Mesenchymal stem cell (in vitro differentiated cells and primary cell): ENCODE results near the gene PPP6R3.

Experiments
- DNase-seq: peaks from one replicate; pipeline ENCODE4 v3.0.0-alpha.2; 2013
- H2AFZ ChIP-seq: one replicate; pipeline ENCODE4 v1.6.1; 2013; ENCODE audit warnings: low read depth, mild to moderate bottlenecking, control low read depth, inconsistent platforms, low read length, moderate library complexity
- H2AK5ac ChIP-seq: 2 replicates; pipeline ENCODE4 v1.6.1; 2013; ENCODE audit warnings: low read length, moderate library complexity, mild to moderate bottlenecking, inconsistent platforms; ENCODE audit not compliant: severe bottlenecking
- H2BK120ac ChIP-seq: one replicate; pipeline ENCODE4 v1.6.1; 2013; ENCODE audit warnings: low read depth, mild to moderate bottlenecking, inconsistent platforms, low read length, moderate library complexity
- H2BK12ac ChIP-seq, 2 experiments: one replicate each; pipeline ENCODE4 v1.6.1; 2013; ENCODE audit warnings: inconsistent platforms in 2 of 2, low read length in 2 of 2, mild to moderate bottlenecking in 2 of 2, moderate library complexity in 2 of 2, control low read depth in 1 of 2
- H2BK15ac ChIP-seq: one replicate; pipeline ENCODE4 v1.6.1; 2013; ENCODE audit warnings: mild to moderate bottlenecking, low read depth, inconsistent platforms; ENCODE audit not compliant: poor library complexity, severe bottlenecking
- H2BK5ac ChIP-seq: 2 replicates; pipeline ENCODE4 v1.6.1; 2013; ENCODE audit warnings: low read depth, mild to moderate bottlenecking, low read length, control low read depth, inconsistent platforms; ENCODE audit not compliant: poor library complexity, severe bottlenecking
- H3K14ac ChIP-seq, 2 experiments: one replicate each; pipeline ENCODE4 v1.6.1; 2013; ENCODE audit warnings: inconsistent platforms in 2 of 2, low read length in 2 of 2, control low read depth in 1 of 2, mild to moderate bottlenecking in 1 of 2, moderate library complexity in 1 of 2
- H3K18ac ChIP-seq, 2 experiments: one replicate each; pipeline ENCODE4 v1.6.1; 2013; ENCODE audit warnings: inconsistent platforms in 2 of 2, low read length in 2 of 2, control low read depth in 1 of 2, low read depth in 1 of 2, mild to moderate bottlenecking in 1 of 2
- H3K23ac ChIP-seq, 2 experiments: one replicate each; pipeline ENCODE4 v1.6.1; 2013; ENCODE audit warnings: inconsistent platforms in 2 of 2, low read length in 2 of 2, mild to moderate bottlenecking in 2 of 2, moderate library complexity in 2 of 2, control low read depth in 1 of 2
- H3K27ac ChIP-seq: 2 replicates; pipeline ENCODE4 v1.5.1; 2013; ENCODE audit warnings: mild to moderate bottlenecking, moderate library complexity, low read length, control low read depth, inconsistent platforms; ENCODE audit not compliant: poor library complexity, severe bottlenecking
- H3K27me3 ChIP-seq, 2 experiments: 2 replicates each; pipeline versions ENCODE4 v1.6.1 to v1.7.0; 2013; ENCODE audit warnings: low read length in 2 of 2, mild to moderate bottlenecking in 2 of 2, moderate library complexity in 2 of 2, control low read depth in 1 of 2, inconsistent platforms in 1 of 2; ENCODE audit not compliant: control insufficient read depth in 1 of 2, insufficient read depth in 1 of 2
- H3K36me3 ChIP-seq, 2 experiments: 2 replicates each; pipeline versions ENCODE4 v1.6.1 to v1.7.0; 2013; ENCODE audit warnings: low read length in 2 of 2, control low read depth in 1 of 2, inconsistent platforms in 1 of 2, low read depth in 1 of 2, mild to moderate bottlenecking in 1 of 2; ENCODE audit not compliant: insufficient read depth in 2 of 2, control insufficient read depth in 1 of 2
- H3K4ac ChIP-seq, 2 experiments: one replicate each; pipeline ENCODE4 v1.6.1; 2013; ENCODE audit warnings: inconsistent platforms in 2 of 2, low read length in 2 of 2, mild to moderate bottlenecking in 2 of 2, moderate library complexity in 2 of 2, control low read depth in 1 of 2, low read depth in 1 of 2
- H3K4me1 ChIP-seq: 2 replicates; pipeline ENCODE4 v1.6.1; 2013; ENCODE audit warnings: low read depth, low read length, control low read depth; ENCODE audit not compliant: control insufficient read depth, insufficient read depth
- H3K4me2 ChIP-seq: 2 replicates; pipeline ENCODE4 v1.6.1; 2013; ENCODE audit warnings: low read length, mild to moderate bottlenecking, inconsistent platforms; ENCODE audit not compliant: poor library complexity, severe bottlenecking
- H3K4me3 ChIP-seq, 2 experiments: 2 replicates each; pipeline versions ENCODE4 v1.5.1 to v1.7.0; 2013; ENCODE audit warnings: low read length in 2 of 2, mild to moderate bottlenecking in 2 of 2, control low read depth in 1 of 2, low read depth in 1 of 2; ENCODE audit not compliant: insufficient read depth in 1 of 2
- H3K79me1 ChIP-seq: replicated peaks from 2 replicates; pipeline ENCODE4 v1.6.1; 2013; ENCODE audit warnings: mild to moderate bottlenecking, control low read depth, low read length, inconsistent platforms; ENCODE audit not compliant: poor library complexity, severe bottlenecking
- H3K9ac ChIP-seq: 2 replicates; pipeline ENCODE4 v1.7.0; 2013; ENCODE audit warnings: mild to moderate bottlenecking, low read length, moderate library complexity
- H3K9me3 ChIP-seq: 2 replicates; pipeline ENCODE4 v1.7.0; 2013; ENCODE audit warnings: mild to moderate bottlenecking, low read length; ENCODE audit not compliant: control insufficient read depth
- H4K8ac ChIP-seq: one replicate; pipeline ENCODE4 v1.6.1; 2013; ENCODE audit warnings: inconsistent platforms, mild to moderate bottlenecking, low read length, moderate library complexity
- H4K91ac ChIP-seq: one replicate; pipeline ENCODE4 v1.6.1; 2013; ENCODE audit warnings: mild to moderate bottlenecking, low read length, inconsistent platforms
- WGBS: methylation state at CpG from one replicate; pipeline ENCODE4 v1.1.7; 2013; ENCODE audit warnings: mixed read lengths; 5-methylcytosine and 5-hydroxymethylcytosine counted together

PPP6R3 gene

GRCh38 chr11:68593441-68593840 lies 132.9 kb downstream of the PPP6R3 start:
- no peaks in the 10 kb centered on the region for H3K9me3 ChIP-seq
- no peak overlapping the region for H2BK120ac ChIP-seq
- no peak overlapping the region for H4K8ac ChIP-seq
- H3K18ac ChIP-seq, result no peak overlapping the region
- 88% methylated on average over 2 of the region's 2 CpGs for WGBS
- no peak overlapping the region for H4K91ac ChIP-seq
- no peak overlapping the region for H2BK12ac ChIP-seq
- H3K9ac ChIP-seq, result no peak overlapping the region
- H3K36me3 ChIP-seq, result peaks cover 50 to 83% of the 10 kb centered on the region in 2 experiments
- no peak overlapping the region for H3K4me2 ChIP-seq
- H3K27ac ChIP-seq, result no peak overlapping the region
- no peak overlapping the region for H3K23ac ChIP-seq
- H3K4ac ChIP-seq, result no peak overlapping the region
- H2BK5ac ChIP-seq, result no peak overlapping the region
- peaks cover 36% of the 10 kb centered on the region for H3K79me1 ChIP-seq
- H3K27me3 ChIP-seq, result no peaks in the 10 kb centered on the region
- H2AFZ ChIP-seq, result no peak overlapping the region
- no peak overlapping the region for H2BK15ac ChIP-seq
- H2AK5ac ChIP-seq, result no peak overlapping the region
- no peak for DNase-seq
- no peak overlapping the region for H3K14ac ChIP-seq
- H3K4me1 ChIP-seq, result peaks cover 3% of the 10 kb centered on the region
- no peak overlapping the region for H3K4me3 ChIP-seq

DNA sequence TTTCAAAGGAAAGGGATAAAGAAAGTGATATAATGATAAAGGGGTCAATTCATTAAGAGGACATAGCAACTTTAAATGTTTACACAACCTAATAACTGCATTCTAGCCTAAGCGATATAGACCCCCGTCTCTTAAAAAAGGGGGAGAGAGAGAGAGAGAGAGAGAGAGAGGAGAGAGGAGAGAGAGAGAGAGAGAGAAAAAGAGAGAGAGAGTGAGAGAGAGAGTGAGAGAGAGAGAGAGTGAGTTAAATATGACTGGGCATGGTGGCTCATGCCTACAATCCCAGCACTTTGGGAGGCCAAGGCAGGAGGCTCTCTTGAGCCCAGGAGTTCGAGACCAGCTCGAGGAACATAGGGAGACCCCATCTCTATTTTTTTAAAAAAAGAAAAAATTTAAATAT lies 133.6 kb downstream of the PPP6R3 start:
- H4K91ac ChIP-seq, result no peak overlapping the region
- no peak overlapping the region for H4K8ac ChIP-seq
- H3K4ac ChIP-seq, result no peak overlapping the region
- no peaks in the 10 kb centered on the region for H3K27me3 ChIP-seq
- H3K27ac ChIP-seq, result no peak overlapping the region
- H2BK15ac ChIP-seq, result no peak overlapping the region
- no peak overlapping the region for H2BK5ac ChIP-seq
- peaks cover 37% of the 10 kb centered on the region for H3K79me1 ChIP-seq
- H3K14ac ChIP-seq, result no peak overlapping the region
- H3K23ac ChIP-seq, result no peak overlapping the region
- DNase-seq, result no peak
- WGBS, result 97% methylated on average over 2 of the region's 4 CpGs
- no peak overlapping the region for H2AK5ac ChIP-seq
- no peak overlapping the region for H3K18ac ChIP-seq
- peaks cover 4% of the 10 kb centered on the region for H3K4me1 ChIP-seq
- peaks cover 49 to 83% of the 10 kb centered on the region in 2 experiments for H3K36me3 ChIP-seq
- H3K4me2 ChIP-seq, result no peak overlapping the region
- no peak overlapping the region for H2BK120ac ChIP-seq
- no peaks in the 10 kb centered on the region for H3K9me3 ChIP-seq
- no peak overlapping the region for H2BK12ac ChIP-seq
- no peak overlapping the region for H3K9ac ChIP-seq
- H3K4me3 ChIP-seq, result no peak overlapping the region
- no peak overlapping the region for H2AFZ ChIP-seq

DNA sequence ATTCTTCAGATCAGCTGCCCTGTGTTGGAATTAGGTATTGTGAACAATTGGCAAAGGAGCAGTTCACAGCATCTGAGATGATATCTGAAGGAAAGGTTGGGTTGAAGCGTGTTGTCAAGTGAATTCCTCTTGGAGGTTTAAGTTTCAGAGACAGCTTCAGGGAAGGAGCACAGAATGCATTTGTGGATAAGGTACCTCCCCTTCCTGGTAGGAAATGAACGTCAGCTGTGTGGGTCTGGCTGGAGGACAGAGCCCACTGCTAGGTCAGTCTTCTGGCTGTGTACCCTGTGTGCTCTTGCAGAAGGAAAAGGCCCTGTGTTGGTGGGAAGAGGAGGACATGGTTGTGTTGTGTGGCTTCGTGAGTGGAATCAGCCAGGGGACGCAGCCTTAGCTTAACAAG lies 135.7 kb downstream of the PPP6R3 start:
- H3K18ac ChIP-seq, result no peak overlapping the region
- no peaks in the 10 kb centered on the region for H3K9me3 ChIP-seq

GRCh38 chr11:68598816-68599653 lies 138.5 kb downstream of the PPP6R3 start:
- H4K8ac ChIP-seq, result no peak overlapping the region
- 78% methylated on average over 6 of the region's 7 CpGs for WGBS
- no peak overlapping the region for H2BK120ac ChIP-seq

More for the DNA sequence above, 135.7 kb downstream of the PPP6R3 start:
- Histone ChIP-seq H2BK15ac (no peak overlapping the region), H3K14ac (no peak overlapping the region), H2AK5ac (no peak overlapping the region), H2BK120ac (no peak overlapping the region), H2AFZ (no peak overlapping the region), H2BK5ac (no peak overlapping the region), H3K27me3 (no peaks in the 10 kb centered on the region), H4K91ac (no peak overlapping the region), H3K23ac (no peak overlapping the region), H4K8ac (no peak overlapping the region), H3K4me2 (no peak overlapping the region), H3K27ac (no peak overlapping the region), H3K36me3 (peaks cover 47 to 81% of the 10 kb centered on the region in 2 experiments), H3K9ac (no peak overlapping the region), H3K4ac (no peak overlapping the region), H3K79me1 (peaks cover 39% of the 10 kb centered on the region), H3K4me3 (no peak overlapping the region), H2BK12ac (no peak overlapping the region), H3K4me1 (peaks cover 6% of the 10 kb centered on the region)
- 96% methylated on average over 4 of the region's 4 CpGs for WGBS
- no peak for DNase-seq

More at GRCh38 chr11:68598816-68599653, 138.5 kb downstream of the PPP6R3 start:
- Histone ChIP-seq H3K14ac (no peak overlapping the region), H3K4me1 (peaks cover 6% of the 10 kb centered on the region), H2BK15ac (no peak overlapping the region), H3K4me2 (no peak overlapping the region), H2AFZ (no peak overlapping the region), H3K18ac (no peak overlapping the region), H3K4ac (no peak overlapping the region), H3K27ac (no peak overlapping the region), H3K9ac (no peak overlapping the region), H2BK12ac (no peak overlapping the region), H3K79me1 (peaks cover 42% of the 10 kb centered on the region), H2BK5ac (no peak overlapping the region), H3K36me3 (peaks cover 57 to 85% of the 10 kb centered on the region in 2 experiments), H3K27me3 (no peaks in the 10 kb centered on the region), H3K23ac (no peak overlapping the region), H2AK5ac (no peak overlapping the region), H3K9me3 (no peaks in the 10 kb centered on the region), H3K4me3 (no peak overlapping the region), H4K91ac (no peak overlapping the region)
- DNase-seq, result peak; percentile 13
